GM12864 (cell line): Measurements from ENCODE around the gene ZDHHC16.
"Not testable (repeated sequence)": the region's sequence is repeated elsewhere in the genome, so short reads cannot be mapped to it uniquely, and the experiment has no call there.

Experiments used
- DNase-seq: peaks from one replicate; pipeline ENCODE4 v3.0.0-alpha.2; 2011; ENCODE audit warnings: low read depth
- H3K4me3 ChIP-seq: 2 replicates; pipeline ENCODE4 v1.5.1; 2011; ENCODE audit warnings: mild to moderate bottlenecking, low read depth, low read length, control low read depth
- TF ChIP-seq, protein P1 (sequence below): IDR thresholded peaks from 2 replicates; pipeline ENCODE4 v1.5.1; 2011; ENCODE audit warnings: low read depth, mild to moderate bottlenecking, moderate library complexity, low read length, control low read depth, inconsistent platforms; ENCODE audit errors: missing control alignments

The ZDHHC16 gene

GRCh38 chr10:97464226-97464625 lies 18.3 kb downstream of the ZDHHC16 start:
- TF ChIP-seq, protein P1, sequence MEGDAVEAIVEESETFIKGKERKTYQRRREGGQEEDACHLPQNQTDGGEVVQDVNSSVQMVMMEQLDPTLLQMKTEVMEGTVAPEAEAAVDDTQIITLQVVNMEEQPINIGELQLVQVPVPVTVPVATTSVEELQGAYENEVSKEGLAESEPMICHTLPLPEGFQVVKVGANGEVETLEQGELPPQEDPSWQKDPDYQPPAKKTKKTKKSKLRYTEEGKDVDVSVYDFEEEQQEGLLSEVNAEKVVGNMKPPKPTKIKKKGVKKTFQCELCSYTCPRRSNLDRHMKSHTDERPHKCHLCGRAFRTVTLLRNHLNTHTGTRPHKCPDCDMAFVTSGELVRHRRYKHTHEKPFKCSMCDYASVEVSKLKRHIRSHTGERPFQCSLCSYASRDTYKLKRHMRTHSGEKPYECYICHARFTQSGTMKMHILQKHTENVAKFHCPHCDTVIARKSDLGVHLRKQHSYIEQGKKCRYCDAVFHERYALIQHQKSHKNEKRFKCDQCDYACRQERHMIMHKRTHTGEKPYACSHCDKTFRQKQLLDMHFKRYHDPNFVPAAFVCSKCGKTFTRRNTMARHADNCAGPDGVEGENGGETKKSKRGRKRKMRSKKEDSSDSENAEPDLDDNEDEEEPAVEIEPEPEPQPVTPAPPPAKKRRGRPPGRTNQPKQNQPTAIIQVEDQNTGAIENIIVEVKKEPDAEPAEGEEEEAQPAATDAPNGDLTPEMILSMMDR, result no peak
- no peak for DNase-seq
- H3K4me3 ChIP-seq, result no peak overlapping the region

GRCh38 chr10:97465982-97466381 lies 20.0 kb downstream of the ZDHHC16 start:
- DNase-seq, result no peak
- no peak overlapping the region for H3K4me3 ChIP-seq
- TF ChIP-seq, protein P1, result no peak

- no peak overlapping the region for H3K4me3 ChIP-seq
- TF ChIP-seq, protein P1, result no peak
- DNase-seq, result no peak
Measured at GRCh38 chr10:97466755-97467154, 20.8 kb downstream of the ZDHHC16 start.

- TF ChIP-seq, protein P1, result no peak
- no peak overlapping the region for H3K4me3 ChIP-seq
- no peak for DNase-seq
Measured at GRCh38 chr10:97468162-97468561, 22.2 kb downstream of the ZDHHC16 start.

DNA sequence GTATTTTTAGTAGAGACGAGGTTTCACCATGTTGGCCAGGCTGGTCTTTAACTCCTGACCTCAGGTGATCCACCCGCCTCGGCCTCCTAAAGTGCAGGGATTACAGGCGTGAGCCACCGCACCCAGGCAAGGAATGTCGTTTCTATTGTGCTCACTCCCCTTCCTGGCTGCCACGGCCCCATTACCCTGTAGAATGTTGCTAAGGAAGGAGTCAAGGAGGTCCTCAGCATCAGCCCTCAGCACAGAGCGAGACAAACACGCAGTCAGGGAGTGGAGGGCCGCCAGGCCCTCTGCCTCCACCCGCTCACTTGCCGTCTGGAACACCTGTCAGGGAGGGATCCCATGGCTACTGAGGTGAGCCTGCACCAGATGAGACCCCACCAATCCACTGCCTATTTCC lies 22.8 kb downstream of the ZDHHC16 start:
- not testable (repeated sequence) for DNase-seq, H3K4me3 ChIP-seq

GRCh38 chr10:97474918-97475317 lies 28.9 kb downstream of the ZDHHC16 start:
- no peak for DNase-seq
- no peak overlapping the region for H3K4me3 ChIP-seq
- TF ChIP-seq, protein P1, result no peak

DNA sequence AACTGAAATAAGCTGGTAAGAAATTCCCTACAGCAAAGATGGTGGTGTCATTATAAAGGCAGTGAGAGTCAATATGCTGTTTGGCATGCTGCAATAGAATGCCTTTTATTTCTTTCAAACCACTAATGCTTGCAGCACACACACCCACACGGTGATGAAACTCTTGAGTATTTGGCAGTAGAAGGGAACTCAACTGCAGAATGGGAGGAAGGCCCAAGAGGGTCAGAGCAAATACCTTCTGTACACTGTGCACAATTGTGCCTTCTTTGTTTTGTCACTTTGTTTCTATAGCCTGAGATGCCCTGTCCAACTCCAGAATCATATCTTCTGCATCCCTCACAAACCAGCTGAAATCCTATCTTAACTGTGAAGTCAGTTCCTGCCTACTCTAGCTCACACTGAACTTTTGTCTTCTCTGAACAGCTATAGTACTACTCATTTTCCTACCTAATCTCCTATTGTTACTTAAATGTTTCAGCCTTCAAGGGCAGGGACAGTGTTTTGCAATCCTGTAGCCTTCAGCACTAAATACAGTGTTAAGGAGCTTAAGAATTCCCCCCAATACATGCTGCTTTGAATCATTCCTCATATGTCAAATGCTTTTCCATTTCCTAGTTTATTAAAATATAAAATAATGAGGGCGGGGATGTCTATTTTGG lies 30.1 kb downstream of the ZDHHC16 start:
- DNase-seq, result no peak
- H3K4me3 ChIP-seq, result no peak overlapping the region
- TF ChIP-seq, protein P1, result no peak

DNA sequence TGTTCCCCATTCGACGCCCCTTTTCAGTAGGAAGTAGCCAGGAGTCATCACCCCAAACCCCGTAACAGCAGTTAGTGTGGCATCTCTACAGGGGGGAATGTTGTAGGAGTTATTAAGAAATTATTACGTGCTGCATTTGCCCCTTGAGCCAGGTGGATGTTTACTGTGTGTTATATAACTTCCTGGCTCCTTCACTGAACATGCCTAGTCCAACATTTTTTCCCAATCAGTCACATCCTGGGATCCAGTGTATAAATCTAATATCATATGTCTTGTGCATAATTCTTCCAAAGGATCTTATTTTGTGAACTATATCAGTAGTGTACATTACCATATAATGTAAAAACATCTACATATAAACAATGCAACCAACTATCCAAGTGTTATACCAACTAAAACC lies 33.4 kb downstream of the ZDHHC16 start:
- DNase-seq, H3K4me3 ChIP-seq: not testable (repeated sequence)
